Measurements from ENCODE around the gene FSTL4. TPM values are rescaled to one million over a fixed set of nuclear protein-coding genes. Genes with fewer than 3 reads are reported as not detected.

FSTL4 gene
- total RNA-seq, 4 donors from 2014 or later: 0.18 to 0.27 (median 0.20) TPM; not detected in 1

DNA sequence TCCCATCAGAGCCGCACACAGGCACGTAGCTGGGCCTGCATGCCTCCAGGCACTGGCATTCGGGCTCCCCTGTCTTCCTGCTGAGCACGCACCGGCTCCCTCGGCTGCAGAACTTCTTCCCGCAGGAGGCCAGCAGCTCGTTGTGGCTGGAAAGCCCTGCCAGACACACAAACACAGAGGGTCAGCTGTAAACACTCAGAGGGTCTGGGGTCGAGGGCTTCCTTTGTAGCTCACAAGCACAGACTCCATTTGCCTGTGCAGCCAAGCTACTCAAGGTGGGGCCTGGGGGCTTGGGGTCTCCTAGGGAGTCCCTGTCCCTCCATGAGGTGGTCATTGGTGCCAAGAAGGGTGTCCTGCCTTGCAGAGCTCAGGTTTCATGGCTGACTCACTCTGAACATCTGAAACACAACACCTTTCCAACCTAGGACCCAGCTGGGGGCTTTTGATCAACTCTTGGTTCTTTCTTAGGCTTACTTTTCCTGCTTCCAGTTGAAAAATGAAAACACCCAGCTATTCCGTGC, 211.4 kb downstream of the FSTL4 start:
- H3K36me3 ChIP-seq: no peaks in the 10 kb centered on the region
- intact Hi-C loops (cut with DNase I; ENCODE audit: low total_unique reads): no loop called here
- ATAC-seq (peak in 1 of 2 donors; percentile 25), DNase-seq (no peak)
- TF ChIP-seq POLR2A (IDR thresholded peaks at IDR 0.05): no peak
- TF ChIP-seq, protein P1, sequence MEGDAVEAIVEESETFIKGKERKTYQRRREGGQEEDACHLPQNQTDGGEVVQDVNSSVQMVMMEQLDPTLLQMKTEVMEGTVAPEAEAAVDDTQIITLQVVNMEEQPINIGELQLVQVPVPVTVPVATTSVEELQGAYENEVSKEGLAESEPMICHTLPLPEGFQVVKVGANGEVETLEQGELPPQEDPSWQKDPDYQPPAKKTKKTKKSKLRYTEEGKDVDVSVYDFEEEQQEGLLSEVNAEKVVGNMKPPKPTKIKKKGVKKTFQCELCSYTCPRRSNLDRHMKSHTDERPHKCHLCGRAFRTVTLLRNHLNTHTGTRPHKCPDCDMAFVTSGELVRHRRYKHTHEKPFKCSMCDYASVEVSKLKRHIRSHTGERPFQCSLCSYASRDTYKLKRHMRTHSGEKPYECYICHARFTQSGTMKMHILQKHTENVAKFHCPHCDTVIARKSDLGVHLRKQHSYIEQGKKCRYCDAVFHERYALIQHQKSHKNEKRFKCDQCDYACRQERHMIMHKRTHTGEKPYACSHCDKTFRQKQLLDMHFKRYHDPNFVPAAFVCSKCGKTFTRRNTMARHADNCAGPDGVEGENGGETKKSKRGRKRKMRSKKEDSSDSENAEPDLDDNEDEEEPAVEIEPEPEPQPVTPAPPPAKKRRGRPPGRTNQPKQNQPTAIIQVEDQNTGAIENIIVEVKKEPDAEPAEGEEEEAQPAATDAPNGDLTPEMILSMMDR (IDR thresholded peaks at IDR 0.05 in 4 of 5, conservative IDR thresholded peaks at IDR 0.05 in 1 of 5): no peak
- H3K4me3 ChIP-seq: no peak overlapping the region
- no peaks in the 10 kb centered on the region for H3K27me3 ChIP-seq
- no peaks in the 10 kb centered on the region for H3K9me3 ChIP-seq
- no peak overlapping the region for H3K27ac ChIP-seq
- peaks cover 0 to 2% of the 10 kb centered on the region in 2 donors for H3K4me1 ChIP-seq
- in situ Hi-C loops (cut with MboI; ENCODE audit: low sequenced_read_pairs in 4 of 4): loop anchor here in 1 of 4 donors (25.0 kb wide), 1 partner anchor 461 kb away; no protein-coding TSS in a partner anchor

DNA sequence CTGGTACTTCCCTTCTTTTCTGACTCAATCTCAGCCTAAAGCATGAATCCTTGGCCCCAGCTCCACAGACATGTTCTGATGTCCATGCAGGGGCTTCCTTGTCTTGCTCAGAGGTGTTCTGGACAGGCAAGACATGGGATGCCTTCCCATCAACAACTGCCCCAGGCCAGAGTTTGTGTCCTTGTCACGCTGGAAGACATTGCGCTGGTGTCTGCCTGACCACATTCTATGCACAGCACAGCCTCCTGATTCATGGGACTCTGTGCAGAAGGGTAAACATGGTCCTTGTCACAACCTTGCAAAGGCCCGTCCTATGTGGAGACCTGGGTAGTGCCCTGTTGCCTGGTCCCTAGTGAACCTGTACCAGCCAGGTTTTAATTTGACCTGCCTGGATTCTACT, 212.2 kb downstream of the FSTL4 start:
- intact Hi-C loops (cut with DNase I; ENCODE audit: low total_unique reads) (no loop called here), in situ Hi-C loops (cut with MboI; ENCODE audit: low sequenced_read_pairs in 4 of 4) (loop anchor here in 1 of 4 donors (25.0 kb wide), 1 partner anchor 462 kb away; no protein-coding TSS in a partner anchor)
- TF ChIP-seq, protein P1 (IDR thresholded peaks at IDR 0.05 in 4 of 5, conservative IDR thresholded peaks at IDR 0.05 in 1 of 5): no peak
- TF ChIP-seq POLR2A (IDR thresholded peaks at IDR 0.05): no peak
- DNase-seq: no peak
- no peak overlapping the region for H3K27ac ChIP-seq
- no peak overlapping the region for H3K4me3 ChIP-seq
- peaks cover 0 to 2% of the 10 kb centered on the region in 2 donors for H3K4me1 ChIP-seq
- no peaks in the 10 kb centered on the region for H3K36me3 ChIP-seq
- H3K9me3 ChIP-seq: no peaks in the 10 kb centered on the region
- no peak for ATAC-seq
- no peaks in the 10 kb centered on the region for H3K27me3 ChIP-seq

DNA sequence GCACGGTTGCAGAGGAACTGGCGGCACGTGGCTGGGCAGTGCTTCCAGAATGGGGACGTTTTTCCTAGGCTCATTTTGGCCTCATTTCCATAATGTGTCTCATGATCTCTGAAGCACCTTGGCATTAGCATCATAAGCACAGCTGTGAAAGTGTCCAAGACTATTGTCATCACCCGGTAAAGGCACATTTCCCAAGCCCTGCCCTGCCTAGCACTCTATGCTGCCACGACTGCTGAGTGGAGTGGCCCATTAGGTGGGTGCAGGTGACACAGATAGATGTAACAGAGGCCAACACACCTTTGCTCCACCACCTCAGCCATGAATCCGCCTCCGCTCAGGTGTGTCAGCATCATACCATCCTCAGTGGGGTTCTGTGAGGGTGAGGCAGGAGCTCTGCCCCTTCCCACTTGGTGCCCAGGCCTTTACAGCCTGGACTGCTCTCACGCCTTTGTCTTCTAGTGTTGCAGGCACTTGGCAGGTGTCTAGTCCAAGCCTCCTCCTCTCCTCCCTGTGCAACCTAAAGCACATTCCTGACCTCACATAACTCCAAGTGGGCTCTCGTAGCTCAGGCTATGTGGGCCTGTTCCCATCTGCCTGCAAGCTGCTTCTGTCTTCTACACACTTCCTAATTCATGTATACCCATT, 213.0 kb downstream of the FSTL4 start:
- H3K27ac ChIP-seq: no peak overlapping the region
- TF ChIP-seq, protein P1 (IDR thresholded peaks at IDR 0.05 in 4 of 5, conservative IDR thresholded peaks at IDR 0.05 in 1 of 5): no peak
- TF ChIP-seq POLR2A (IDR thresholded peaks at IDR 0.05): no peak
- in situ Hi-C loops (cut with MboI; ENCODE audit: low sequenced_read_pairs in 4 of 4): no loop called here

DNA sequence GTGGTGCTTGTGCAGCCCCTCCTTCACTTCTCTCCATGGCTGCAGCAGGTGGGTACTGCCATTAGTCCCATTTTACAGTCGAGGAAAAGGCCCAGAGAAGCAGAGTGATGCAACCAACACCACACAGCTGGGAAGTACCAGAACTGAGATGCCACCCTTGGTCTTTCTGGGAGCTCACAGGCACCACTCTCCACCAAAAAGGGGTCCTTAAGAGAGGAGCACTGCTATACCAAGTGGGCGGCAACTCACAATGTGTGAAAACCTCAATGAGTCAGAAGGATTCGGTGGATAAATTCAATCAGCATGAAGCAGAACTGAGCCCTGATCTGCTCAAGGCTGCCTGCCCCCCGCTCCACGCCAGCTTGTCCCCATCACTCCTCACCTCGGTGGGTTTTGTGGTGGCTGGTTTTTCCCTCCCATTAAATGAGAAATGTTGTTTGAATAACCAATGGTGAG, 213.7 kb downstream of the FSTL4 start:
- Histone ChIP-seq H3K9me3 (no peaks in the 10 kb centered on the region), H3K36me3 (no peaks in the 10 kb centered on the region), H3K4me3 (no peak overlapping the region), H3K27me3 (no peaks in the 10 kb centered on the region), H3K4me1 (peaks cover 0 to 2% of the 10 kb centered on the region in 2 donors), H3K27ac (no peak overlapping the region)
- in situ Hi-C loops (cut with MboI; ENCODE audit: low sequenced_read_pairs in 4 of 4) (no loop called here), intact Hi-C loops (cut with DNase I; ENCODE audit: low total_unique reads) (no loop called here)
- no peak for TF ChIP-seq POLR2A (IDR thresholded peaks at IDR 0.05)
- TF ChIP-seq, protein P1 (IDR thresholded peaks at IDR 0.05 in 4 of 5, conservative IDR thresholded peaks at IDR 0.05 in 1 of 5): no peak
- ATAC-seq (no peak), DNase-seq (no peak)

More for the DNA sequence above, 213.0 kb downstream of the FSTL4 start:
- ATAC-seq: peak in 1 of 2 donors; percentile 23
- H3K36me3 ChIP-seq: no peaks in the 10 kb centered on the region
- no peaks in the 10 kb centered on the region for H3K9me3 ChIP-seq
- H3K4me3 ChIP-seq: no peak overlapping the region
- DNase-seq: no peak
- H3K27me3 ChIP-seq: no peaks in the 10 kb centered on the region
- intact Hi-C loops (cut with DNase I; ENCODE audit: low total_unique reads): no loop called here
- H3K4me1 ChIP-seq: peaks cover 0 to 2% of the 10 kb centered on the region in 2 donors

Measured in gastrocnemius medialis (tissue), 4 donors.